AG09319 (cell line): ENCODE data around the gene RIMBP3B.
"Not testable (repeated sequence)": the region's sequence is repeated elsewhere in the genome, so short reads cannot be mapped to it uniquely, and the experiment has no call there.

Experiments used
- DNase-seq: peaks from one replicate; pipeline ENCODE4 v3.0.0-alpha.2; 2010; ENCODE audit warnings: low read depth; ENCODE audit errors: extremely low read depth

RIMBP3B gene, protein sequence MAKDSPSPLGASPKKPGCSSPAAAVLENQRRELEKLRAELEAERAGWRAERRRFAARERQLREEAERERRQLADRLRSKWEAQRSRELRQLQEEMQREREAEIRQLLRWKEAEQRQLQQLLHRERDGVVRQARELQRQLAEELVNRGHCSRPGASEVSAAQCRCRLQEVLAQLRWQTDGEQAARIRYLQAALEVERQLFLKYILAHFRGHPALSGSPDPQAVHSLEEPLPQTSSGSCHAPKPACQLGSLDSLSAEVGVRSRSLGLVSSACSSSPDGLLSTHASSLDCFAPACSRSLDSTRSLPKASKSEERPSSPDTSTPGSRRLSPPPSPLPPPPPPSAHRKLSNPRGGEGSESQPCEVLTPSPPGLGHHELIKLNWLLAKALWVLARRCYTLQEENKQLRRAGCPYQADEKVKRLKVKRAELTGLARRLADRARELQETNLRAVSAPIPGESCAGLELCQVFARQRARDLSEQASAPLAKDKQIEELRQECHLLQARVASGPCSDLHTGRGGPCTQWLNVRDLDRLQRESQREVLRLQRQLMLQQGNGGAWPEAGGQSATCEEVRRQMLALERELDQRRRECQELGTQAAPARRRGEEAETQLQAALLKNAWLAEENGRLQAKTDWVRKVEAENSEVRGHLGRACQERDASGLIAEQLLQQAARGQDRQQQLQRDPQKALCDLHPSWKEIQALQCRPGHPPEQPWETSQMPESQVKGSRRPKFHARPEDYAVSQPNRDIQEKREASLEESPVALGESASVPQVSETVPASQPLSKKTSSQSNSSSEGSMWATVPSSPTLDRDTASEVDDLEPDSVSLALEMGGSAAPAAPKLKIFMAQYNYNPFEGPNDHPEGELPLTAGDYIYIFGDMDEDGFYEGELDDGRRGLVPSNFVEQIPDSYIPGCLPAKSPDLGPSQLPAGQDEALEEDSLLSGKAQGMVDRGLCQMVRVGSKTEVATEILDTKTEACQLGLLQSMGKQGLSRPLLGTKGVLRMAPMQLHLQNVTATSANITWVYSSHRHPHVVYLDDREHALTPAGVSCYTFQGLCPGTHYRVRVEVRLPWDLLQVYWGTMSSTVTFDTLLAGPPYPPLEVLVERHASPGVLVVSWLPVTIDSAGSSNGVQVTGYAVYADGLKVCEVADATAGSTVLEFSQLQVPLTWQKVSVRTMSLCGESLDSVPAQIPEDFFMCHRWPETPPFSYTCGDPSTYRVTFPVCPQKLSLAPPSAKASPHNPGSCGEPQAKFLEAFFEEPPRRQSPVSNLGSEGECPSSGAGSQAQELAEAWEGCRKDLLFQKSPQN (N-terminal part only)

GRCh38 chr22:21383701-21384467, at the start of gene RIMBP3B:
Gene RIMBP3B (plus strand): TSS chr22:21383751. CDS start chr22:21383859, 108 bp downstream.
- not testable (repeated sequence) for DNase-seq

DNA sequence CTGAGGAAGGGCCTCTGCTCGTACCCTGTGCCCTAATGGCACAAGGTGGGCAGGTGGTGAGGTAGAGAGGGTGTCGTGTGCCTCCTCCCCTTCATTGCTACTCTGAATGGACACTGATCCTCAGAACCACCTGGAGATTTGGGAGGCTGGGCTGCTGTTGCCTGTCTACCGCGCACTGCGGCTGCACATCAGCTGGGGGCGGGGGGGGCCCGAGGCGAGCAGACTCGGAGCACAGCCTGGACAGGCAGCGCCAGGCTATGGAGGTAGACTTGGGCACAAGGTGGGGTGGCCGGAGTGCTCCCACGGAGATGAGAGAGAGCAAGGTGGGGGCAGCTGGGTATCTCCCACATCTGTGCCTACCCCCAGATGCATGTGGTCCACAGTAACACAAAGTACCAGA, 26.0 kb upstream of the RIMBP3B start:
- not testable (repeated sequence) for DNase-seq

DNA sequence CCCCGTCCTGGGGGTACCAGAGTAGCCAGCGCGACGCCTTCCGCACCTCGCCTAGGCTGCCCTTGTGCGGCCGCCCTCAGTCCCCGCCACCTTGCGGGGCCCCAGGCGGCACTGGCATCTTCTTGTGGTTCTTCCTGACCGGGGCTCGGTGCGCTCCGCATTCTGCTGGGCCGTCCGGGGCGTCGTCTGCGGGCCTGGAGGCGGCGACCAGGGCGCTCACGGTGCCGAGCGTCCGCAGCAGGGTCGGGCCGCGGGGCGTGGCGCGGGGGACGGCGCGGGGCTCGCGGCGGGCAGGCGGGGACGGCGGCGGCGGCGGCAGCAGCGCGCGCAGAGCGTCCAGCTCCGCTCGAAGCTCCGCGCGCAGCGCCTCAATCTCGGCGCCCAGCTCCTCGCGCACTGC, 23.0 kb upstream of the RIMBP3B start:
- not testable (repeated sequence) for DNase-seq

DNA sequence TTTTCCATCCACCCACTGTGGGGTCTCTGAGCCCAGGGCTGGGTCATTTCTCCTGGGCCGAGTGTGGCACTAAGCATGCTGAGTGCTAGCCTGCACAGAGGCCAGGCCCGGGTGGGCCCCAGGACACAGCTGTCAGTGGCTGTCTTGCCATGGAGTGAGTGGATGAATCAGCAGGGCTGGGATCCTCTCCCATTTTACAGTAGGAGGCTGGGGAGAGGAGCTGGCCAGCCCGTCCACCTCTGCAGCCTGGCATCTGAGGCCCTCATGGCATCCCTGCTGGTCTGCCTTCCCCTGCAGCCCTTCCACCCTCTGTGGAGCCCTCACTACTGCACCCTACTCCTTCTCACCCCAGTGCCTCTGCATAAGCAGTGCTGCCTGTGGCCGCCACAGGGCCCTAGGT, 21.1 kb upstream of the RIMBP3B start:
- DNase-seq: not testable (repeated sequence)

DNA sequence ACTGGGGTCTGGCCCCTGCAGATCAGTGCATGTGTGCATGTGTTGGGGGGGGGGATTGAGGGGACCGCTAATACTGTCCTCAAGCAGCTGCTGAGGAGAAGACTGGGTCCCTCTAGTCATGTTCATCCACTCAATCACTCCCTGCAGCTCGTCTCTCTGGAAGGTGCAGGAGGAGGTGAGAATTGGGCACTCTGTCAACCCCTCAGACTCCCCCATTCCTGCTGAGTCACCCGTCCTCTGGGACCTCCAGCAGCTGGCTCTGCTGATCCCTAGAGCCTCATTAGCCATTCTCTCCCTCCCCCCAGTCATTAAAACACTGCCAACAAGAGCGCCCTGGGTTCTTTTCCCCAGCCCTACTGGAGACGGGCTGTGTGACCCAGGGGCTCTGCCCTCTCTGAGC, 20.5 kb upstream of the RIMBP3B start:
- not testable (repeated sequence) for DNase-seq

DNA sequence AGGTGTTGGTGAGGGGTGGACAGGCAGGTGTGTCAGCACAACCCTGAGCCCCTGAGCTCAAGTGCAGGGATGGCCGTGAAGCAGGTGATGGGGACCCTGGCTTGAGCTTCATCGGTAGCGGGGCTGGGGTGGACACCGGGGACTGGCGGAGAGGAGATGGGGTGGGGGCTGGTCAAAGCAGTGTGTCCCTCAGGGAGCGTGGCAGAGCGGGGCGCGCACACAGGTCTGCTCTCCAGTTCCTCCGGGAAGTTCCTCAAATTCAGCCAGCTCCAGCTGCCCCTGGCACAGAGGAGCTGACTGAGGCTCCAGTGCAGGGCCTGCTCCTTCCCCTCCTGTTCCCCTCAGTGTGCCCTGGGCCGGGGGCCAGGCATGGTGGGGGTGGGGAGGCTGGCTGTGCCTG, 19.7 kb upstream of the RIMBP3B start:
- not testable (repeated sequence) for DNase-seq

- not testable (repeated sequence) for DNase-seq
These were observed 19.2 kb upstream of the RIMBP3B start for GRCh38 chr22:21364362-21364761.

- not testable (repeated sequence) for DNase-seq
These were observed 18.2 kb upstream of the RIMBP3B start for GRCh38 chr22:21365337-21365736.

GRCh38 chr22:21368603-21369310, 14.8 kb upstream of the RIMBP3B start:
- not testable (repeated sequence) for DNase-seq

- not testable (repeated sequence) for DNase-seq
These were observed 7.7 kb upstream of the RIMBP3B start for GRCh38 chr22:21375880-21376279.

DNA sequence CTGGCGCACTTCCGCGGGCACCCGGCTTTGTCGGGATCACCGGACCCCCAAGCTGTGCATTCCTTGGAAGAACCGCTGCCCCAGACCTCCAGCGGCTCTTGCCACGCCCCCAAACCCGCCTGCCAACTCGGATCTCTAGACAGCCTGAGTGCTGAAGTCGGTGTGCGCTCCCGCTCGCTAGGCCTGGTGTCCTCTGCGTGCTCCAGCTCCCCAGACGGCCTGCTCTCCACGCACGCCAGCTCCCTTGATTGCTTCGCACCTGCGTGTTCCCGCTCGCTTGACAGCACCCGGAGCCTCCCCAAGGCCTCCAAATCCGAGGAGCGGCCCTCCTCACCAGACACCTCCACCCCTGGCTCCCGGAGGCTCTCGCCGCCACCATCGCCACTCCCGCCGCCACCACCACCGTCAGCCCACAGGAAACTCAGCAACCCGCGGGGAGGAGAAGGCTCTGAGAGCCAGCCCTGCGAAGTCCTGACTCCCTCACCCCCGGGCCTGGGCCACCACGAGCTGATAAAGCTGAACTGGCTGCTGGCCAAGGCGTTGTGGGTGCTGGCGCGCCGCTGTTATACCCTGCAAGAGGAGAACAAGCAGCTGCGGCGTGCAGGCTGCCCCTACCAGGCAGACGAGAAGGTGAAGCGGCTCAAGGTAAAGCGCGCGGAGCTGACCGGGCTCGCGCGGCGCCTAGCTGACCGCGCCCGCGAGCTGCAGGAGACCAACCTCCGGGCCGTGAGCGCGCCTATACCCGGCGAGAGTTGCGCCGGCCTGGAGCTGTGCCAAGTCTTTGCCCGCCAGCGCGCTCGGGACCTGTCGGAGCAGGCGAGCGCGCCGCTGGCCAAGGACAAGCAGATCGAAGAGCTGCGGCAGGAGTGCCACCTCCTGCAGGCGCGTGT, 1.2 kb downstream of the RIMBP3B start:
- DNase-seq: not testable (repeated sequence)

GRCh38 chr22:21389480-21389879, 5.9 kb downstream of the RIMBP3B start:
- not testable (repeated sequence) for DNase-seq

DNA sequence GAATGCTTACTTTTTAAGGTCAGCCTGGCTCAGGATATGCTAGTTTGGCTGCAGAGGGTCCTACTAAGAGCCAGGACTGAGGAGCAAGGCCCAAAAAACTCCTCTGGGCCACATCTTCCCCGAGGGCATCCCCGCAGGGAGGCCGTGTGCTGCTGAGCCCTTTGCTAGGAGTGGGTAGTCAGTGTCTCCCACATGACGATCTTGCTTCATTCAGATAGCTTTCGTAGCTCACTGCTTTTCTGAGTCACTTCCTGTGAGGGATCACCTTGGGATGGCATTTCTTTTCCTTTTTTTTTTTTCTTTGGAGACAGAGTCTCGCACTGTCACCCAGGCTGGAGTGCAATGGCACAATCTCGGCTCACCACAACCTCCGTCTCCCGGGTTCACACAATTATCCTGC, 6.5 kb downstream of the RIMBP3B start:
- not testable (repeated sequence) for DNase-seq

- not testable (repeated sequence) for DNase-seq
These were observed 11.1 kb downstream of the RIMBP3B start for GRCh38 chr22:21394613-21395012.

- not testable (repeated sequence) for DNase-seq
These were observed 17.8 kb downstream of the RIMBP3B start for GRCh38 chr22:21401197-21401969.

- not testable (repeated sequence) for DNase-seq
These were observed 19.3 kb downstream of the RIMBP3B start for GRCh38 chr22:21402763-21403314.

- not testable (repeated sequence) for DNase-seq
These were observed 23.6 kb downstream of the RIMBP3B start for GRCh38 chr22:21407139-21407538.
